HL-60 (cell line): Measurements from ENCODE around the gene NARF.

Source experiments
- CTCF ChIP-seq: IDR thresholded peaks from one replicate; pipeline ENCODE4 v1.5.1; 2011; ENCODE audit warnings: low read length, control low read depth, inconsistent platforms; ENCODE audit not compliant: insufficient read depth
- POLR2AphosphoS5 ChIP-seq: IDR thresholded peaks from 2 replicates; pipeline ENCODE4 v1.6.1; 2012; ENCODE audit warnings: low read depth

- TF ChIP-seq CTCF = no peak
- TF ChIP-seq POLR2AphosphoS5 = no peak
Measured at GRCh38 chr17:82429824-82430223, 28.7 kb upstream of the NARF start.
